Activated CD8-positive, alpha-beta memory T cell treated with anti-CD3 and anti-CD28 coated beads for 48 hours (primary cell): ENCODE measurements around the gene SNX32.
"Not testable (repeated sequence)": the region's sequence is repeated elsewhere in the genome, so short reads cannot be mapped to it uniquely, and the experiment has no call there.

ENCODE experiments used
- DNase-seq, 3 experiments: peaks; one replicate each; pipeline ENCODE4 v3.0.0-alpha.2; 2020; ENCODE audit warnings: low read depth in 2 of 3, low spot score in 2 of 3

Gene SNX32

DNA sequence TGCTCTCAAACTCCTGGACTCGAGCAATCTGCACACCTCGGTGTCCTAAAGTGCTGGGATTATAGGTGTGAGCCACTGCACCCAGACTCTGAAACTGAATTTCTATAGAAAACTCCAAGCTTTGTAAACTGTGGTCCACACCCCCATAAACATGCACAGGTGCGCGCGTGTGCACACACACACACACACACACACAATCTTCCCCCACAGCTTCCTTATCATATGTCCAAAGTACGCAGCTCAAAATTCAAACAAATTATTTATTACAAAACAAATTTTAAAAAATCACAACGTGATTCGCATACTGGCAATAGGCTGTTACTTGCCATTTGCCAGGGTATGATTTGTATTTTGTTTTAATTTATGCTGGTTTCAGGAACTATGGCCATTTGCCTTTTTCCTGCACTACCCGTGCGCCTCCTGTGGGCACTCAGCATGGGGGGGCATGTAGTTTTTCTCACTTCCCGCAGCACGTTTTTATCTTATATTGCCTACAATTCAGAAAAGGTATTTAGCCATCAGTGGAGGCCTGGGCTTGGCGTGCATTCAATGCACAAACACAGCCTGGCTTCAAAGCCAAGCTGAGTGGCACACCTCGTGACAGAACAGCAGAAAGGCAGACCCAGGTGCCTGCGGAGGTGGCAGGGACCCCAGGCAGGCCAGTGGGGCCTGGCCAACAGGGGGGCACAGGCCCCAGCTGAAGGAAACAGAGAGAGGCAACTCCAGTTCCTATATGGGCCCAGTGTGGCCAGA, 10.8 kb upstream of the SNX32 start:
- no peak for DNase-seq

DNA sequence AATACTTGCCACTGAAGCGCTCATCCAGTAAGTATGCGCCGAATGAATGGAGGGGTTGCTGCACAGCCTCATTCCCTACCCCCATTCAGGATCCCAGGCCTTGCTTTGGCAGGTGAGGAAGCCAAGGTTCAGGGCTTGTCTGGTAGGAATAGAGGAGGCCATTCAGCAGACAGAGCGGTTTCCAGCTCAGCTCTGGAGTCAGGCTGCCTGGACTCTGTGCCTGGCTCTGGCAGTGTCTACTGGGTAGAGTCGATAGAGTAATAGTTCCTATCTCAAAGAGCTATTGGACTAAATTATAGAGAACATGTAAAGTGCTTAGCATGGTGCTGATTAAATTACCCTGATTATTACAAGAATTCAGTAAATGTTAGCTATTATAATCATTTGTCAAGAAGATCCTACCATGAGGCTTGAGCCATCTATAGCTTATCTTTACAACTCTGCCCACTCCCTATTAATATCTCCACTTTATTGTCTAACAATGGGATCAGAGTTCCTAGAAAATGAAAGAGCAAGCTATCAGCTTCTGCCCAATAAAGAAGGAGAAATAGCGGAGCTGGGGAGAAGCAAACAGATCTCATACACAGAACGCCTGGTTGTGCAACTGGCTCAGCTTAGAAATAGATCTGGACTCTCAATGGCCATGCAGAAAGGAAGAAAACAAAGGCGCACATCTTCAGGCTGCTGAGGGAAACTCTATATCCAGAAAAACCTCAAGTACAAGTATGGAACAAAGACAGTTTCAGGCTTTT, 6.6 kb upstream of the SNX32 start:
- DNase-seq: no peak

DNA sequence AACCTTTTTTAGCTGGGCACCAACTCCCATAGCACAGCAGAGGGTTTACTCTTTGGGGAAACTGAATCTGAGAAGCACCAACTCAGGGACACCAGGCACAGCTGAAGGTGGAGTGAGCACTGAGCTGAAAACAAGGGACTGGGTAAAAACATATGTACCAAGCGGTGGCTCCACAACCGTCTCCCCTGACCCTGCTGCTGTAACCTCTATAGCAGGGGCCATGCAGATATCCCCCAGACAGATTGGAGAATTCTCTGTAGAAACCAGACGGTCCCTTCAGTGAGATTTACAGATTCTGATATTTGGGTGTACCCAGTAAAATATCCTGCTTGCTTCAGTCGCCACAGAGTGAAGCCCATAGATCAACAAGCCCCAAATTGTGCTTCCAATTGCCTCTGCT, 4.3 kb upstream of the SNX32 start:
- DNase-seq: no peak

DNA sequence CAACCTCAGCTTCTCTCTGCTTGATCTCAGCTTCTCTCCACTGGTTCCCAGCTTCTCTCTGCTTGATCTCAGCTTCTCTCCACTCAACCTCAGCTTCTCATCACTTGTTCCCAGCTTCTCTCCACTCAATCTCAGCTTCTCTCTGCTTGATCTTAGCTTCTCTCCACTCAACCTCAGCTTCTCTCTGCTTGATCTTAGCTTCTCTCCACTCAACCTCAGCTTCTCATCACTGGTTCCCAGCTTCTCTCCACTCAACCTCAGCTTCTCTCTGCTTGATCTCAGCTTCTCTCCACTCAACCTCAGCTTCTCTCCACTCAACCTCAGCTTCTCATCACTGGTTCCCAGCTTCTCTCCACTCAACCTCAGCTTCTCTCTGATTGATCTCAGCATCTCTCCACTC, 1.5 kb upstream of the SNX32 start:
- not testable (repeated sequence) for DNase-seq

GRCh38 chr11:65834202-65834601, 439 bp downstream of the SNX32 start:
- no peak for DNase-seq

- no peak for DNase-seq
These were observed 8.4 kb downstream of the SNX32 start for GRCh38 chr11:65842144-65842543.

DNA sequence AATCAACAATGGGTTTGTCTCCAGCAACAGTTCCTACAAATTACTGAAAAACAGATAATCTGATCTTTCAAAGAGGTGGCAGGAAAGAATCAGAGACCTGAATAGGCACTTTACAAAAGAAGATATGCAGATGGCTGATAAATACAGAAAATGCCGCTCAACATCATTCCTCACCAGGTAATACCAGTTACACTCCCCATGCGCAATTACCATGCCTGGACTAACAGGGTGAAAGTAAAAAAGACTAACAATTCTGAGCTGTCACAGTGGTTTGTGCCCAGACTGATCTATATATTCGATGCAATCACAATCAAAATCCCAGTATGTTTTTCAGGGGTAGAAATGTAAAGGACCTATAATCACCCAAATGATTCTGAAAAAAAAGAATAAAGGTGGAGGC, 10.0 kb downstream of the SNX32 start:
- DNase-seq: no peak

- no peak for DNase-seq
These were observed 10.6 kb downstream of the SNX32 start for GRCh38 chr11:65844231-65844872.

DNA sequence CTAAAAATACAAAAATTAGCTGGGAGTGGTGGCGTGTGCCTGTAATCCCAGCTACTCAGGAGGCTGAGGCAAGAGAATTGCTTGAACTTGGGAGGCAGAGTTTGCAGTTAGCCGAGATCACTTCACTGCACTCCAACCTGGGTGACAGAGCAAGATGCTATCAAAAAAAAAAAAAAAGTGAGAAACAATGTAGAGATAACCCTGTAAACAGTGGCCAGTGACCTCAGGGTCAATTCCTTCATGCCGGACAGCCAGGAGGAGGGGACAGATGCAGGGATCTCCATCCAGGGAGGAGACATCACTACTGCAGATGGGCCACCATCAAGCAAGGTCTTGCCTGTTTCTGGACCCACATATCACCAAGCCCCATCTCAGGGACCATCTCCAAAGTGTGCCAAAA, 14.0 kb downstream of the SNX32 start:
- DNase-seq: no peak

GRCh38 chr11:65848693-65849092, 14.9 kb downstream of the SNX32 start:
- DNase-seq: not testable (repeated sequence)

GRCh38 chr11:65849366-65849765, 15.6 kb downstream of the SNX32 start:
- DNase-seq: no peak

DNA sequence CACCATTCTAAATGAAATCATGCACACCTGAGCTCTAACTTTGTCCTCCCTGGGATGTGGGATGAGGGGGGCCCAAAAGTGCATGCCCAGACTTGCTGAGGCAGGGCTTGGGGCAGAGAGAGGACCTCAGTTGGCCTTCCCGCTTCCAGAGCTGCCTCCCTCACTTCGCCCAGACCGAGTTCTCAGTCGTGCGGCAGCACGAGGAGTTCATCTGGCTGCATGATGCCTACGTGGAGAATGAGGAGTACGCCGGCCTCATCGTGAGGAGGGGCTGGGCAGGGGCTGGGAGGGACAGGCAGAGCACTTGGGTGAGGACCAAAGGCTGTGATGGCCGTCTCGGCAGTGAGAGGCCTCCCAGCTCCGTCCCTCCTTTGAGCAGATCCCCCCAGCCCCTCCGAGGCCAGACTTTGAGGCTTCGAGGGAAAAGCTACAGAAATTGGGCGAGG, 16.0 kb downstream of the SNX32 start:
- DNase-seq: no peak

DNA sequence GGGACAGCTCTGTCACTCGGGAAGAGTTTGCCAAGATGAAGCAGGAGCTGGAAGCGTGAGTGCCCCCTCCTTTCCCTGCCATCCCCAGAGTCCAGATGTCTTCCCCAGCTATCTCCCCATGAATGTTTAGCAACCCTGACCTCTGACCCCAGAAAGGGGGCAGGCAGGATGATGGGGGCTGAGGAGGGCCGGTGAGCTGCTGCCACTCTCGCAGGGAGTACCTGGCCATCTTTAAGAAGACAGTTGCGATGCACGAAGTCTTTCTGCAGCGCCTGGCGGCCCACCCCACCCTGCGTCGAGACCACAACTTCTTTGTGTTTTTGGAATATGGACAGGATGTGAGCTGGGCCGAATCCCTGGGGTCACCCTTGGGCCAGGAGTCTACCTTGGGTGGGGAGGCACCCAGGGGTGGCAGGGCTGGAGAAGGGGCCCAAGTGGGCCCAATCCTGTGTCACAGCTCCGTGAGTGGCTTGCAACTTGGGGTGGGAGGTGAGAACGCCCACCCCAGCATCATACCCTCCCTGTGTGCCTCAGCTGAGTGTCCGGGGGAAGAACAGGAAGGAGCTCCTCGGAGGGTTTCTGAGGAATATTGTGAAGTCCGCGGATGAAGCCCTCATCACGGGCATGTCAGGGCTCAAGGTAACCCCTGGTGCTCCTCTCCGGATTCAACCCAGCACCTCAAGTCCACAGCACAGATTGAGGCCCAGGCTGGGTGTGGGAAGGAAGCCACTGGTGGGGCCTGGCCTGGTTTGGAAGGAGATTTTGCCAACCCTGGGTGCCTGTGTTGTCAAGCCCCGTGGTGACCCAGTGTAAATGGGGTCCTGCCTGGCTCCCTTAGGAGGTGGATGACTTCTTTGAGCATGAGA, 16.7 kb downstream of the SNX32 start:
- DNase-seq: no peak

DNA sequence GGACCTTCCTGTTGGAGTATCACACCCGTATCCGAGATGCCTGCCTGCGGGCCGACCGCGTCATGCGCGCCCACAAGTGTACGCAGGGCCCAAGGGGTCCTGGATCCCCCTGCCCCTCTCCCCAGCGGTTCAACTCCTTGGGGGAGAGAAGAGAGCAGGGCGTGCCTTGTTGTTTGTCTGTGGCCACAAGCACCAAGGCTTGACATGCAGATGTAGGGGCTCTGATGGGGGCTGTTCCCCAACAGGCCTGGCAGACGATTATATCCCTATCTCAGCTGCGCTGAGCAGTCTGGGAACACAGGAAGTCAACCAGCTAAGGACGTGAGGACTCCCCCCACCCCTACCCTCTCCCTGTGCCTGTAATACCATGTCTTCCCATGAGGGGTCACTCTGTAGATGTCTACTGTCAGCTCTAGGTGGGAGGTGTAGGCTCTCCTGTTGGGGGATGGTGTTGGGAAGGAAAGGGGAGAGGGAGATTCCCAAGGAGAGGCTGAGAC, 17.4 kb downstream of the SNX32 start:
- DNase-seq: no peak

GRCh38 chr11:65851811-65852507, 18.2 kb downstream of the SNX32 start:
- DNase-seq: no peak

- DNase-seq: no peak
These were observed 18.9 kb downstream of the SNX32 start for GRCh38 chr11:65852508-65853245.

- no peak for DNase-seq
These were observed 19.6 kb downstream of the SNX32 start for GRCh38 chr11:65853246-65853979.

GRCh38 chr11:65854161-65854592, 20.4 kb downstream of the SNX32 start:
- DNase-seq: no peak
